Measurements from ENCODE around the gene SMTN. TPM values are rescaled to one million over a fixed set of nuclear protein-coding genes. Genes with fewer than 3 reads are reported as not detected.

SMTN gene
- total RNA-seq, 3 donors from 2014 or later = 13.9 to 54.1 (median 41.6) TPM

GRCh38 chr22:31084811-31085492 is 3.8 kb downstream of the SMTN start:
- intact Hi-C loops (cut with DNase I; ENCODE audit: low total_unique reads) = loop anchor here (2.0 kb wide), 1 partner anchor 138 kb away; no protein-coding TSS in a partner anchor
- TF ChIP-seq POLR2A (IDR thresholded peaks at IDR 0.05) (peak; percentile 26), POLR2AphosphoS5 (IDR thresholded peaks at IDR 0.05) (peak; percentile 58 to 74 (median 67)), CTCF (IDR thresholded peaks at IDR 0.05) (peak; percentile 67 to 87 (median 81))
- Histone ChIP-seq H3K27me3 (no peaks in the 10 kb centered on the region), H3K4me1 (peaks cover 0 to 29% of the 10 kb centered on the region in 2 donors), H3K36me3 (peaks cover 4% of the 10 kb centered on the region), H3K27ac (peak overlapping the region; percentile 94 to 97), H3K4me3 (peak overlapping the region; percentile 58 to 85 (median 69)), H3K9me3 (no peaks in the 10 kb centered on the region)
- DNase-seq (ENCODE audit: low spot score in 2 of 2) = peak; percentile 90 to 91

- DNase-seq (ENCODE audit: low spot score in 2 of 2) = peak in 1 of 2 donors; percentile 79
Measured at GRCh38 chr22:31085493-31085824, 4.3 kb downstream of the SMTN start.

GRCh38 chr22:31085928-31086327 is 4.8 kb downstream of the SMTN start:
- TF ChIP-seq CTCF (IDR thresholded peaks at IDR 0.05) (no peak), POLR2AphosphoS5 (IDR thresholded peaks at IDR 0.05) (no peak), POLR2A (IDR thresholded peaks at IDR 0.05) (no peak)
- H3K4me1 ChIP-seq = peaks cover 0 to 29% of the 10 kb centered on the region in 2 donors
- intact Hi-C loops (cut with DNase I; ENCODE audit: low total_unique reads) = loop anchor here (2.0 kb wide), 1 partner anchor 139 kb away; no protein-coding TSS in a partner anchor

More at GRCh38 chr22:31085493-31085824, 4.3 kb downstream of the SMTN start:
- Histone ChIP-seq H3K27ac (peak overlapping the region; percentile 94 to 97), H3K4me3 (peak overlapping the region; percentile 58 to 85 (median 69)), H3K27me3 (no peaks in the 10 kb centered on the region), H3K36me3 (peaks cover 4% of the 10 kb centered on the region), H3K9me3 (no peaks in the 10 kb centered on the region), H3K4me1 (peaks cover 0 to 29% of the 10 kb centered on the region in 2 donors)
- intact Hi-C loops (cut with DNase I; ENCODE audit: low total_unique reads) = loop anchor here (2.0 kb wide), 1 partner anchor 139 kb away; no protein-coding TSS in a partner anchor
- no peak for TF ChIP-seq CTCF (IDR thresholded peaks at IDR 0.05)
- no peak for TF ChIP-seq POLR2A (IDR thresholded peaks at IDR 0.05)
- no peak for TF ChIP-seq POLR2AphosphoS5 (IDR thresholded peaks at IDR 0.05)

GRCh38 chr22:31086703-31087330 is 5.7 kb downstream of the SMTN start:
- H3K27me3 ChIP-seq = no peaks in the 10 kb centered on the region
- no peaks in the 10 kb centered on the region for H3K9me3 ChIP-seq
- no peak for DNase-seq (ENCODE audit: low spot score in 2 of 2)
- peaks cover 4% of the 10 kb centered on the region for H3K36me3 ChIP-seq
- H3K4me1 ChIP-seq = peaks cover 0 to 27% of the 10 kb centered on the region in 2 donors
- no peak overlapping the region for H3K4me3 ChIP-seq
- intact Hi-C loops (cut with DNase I; ENCODE audit: low total_unique reads) = no loop called here
- H3K27ac ChIP-seq = peak overlapping the region; percentile 94 to 97
- TF ChIP-seq CTCF (IDR thresholded peaks at IDR 0.05) = no peak
- no peak for TF ChIP-seq POLR2A (IDR thresholded peaks at IDR 0.05)
- TF ChIP-seq POLR2AphosphoS5 (IDR thresholded peaks at IDR 0.05) = no peak

More at GRCh38 chr22:31085928-31086327, 4.8 kb downstream of the SMTN start:
- peak overlapping the region; percentile 58 to 85 (median 69) for H3K4me3 ChIP-seq
- peaks cover 4% of the 10 kb centered on the region for H3K36me3 ChIP-seq
- H3K27ac ChIP-seq = peak overlapping the region; percentile 94 to 97
- DNase-seq (ENCODE audit: low spot score in 2 of 2) = no peak
- H3K9me3 ChIP-seq = no peaks in the 10 kb centered on the region
- H3K27me3 ChIP-seq = no peaks in the 10 kb centered on the region

GRCh38 chr22:31087744-31088215 is 6.7 kb downstream of the SMTN start:
- no peaks in the 10 kb centered on the region for H3K9me3 ChIP-seq
- intact Hi-C loops (cut with DNase I; ENCODE audit: low total_unique reads) = no loop called here
- TF ChIP-seq CTCF (IDR thresholded peaks at IDR 0.05) (no peak), POLR2A (IDR thresholded peaks at IDR 0.05) (no peak)
- no peaks in the 10 kb centered on the region for H3K27me3 ChIP-seq
- no peak for DNase-seq (ENCODE audit: low spot score in 2 of 2)
- no peak overlapping the region for H3K4me3 ChIP-seq
- peaks cover 0 to 22% of the 10 kb centered on the region in 2 donors for H3K4me1 ChIP-seq
- H3K27ac ChIP-seq = peak overlapping the region; percentile 94 to 97
- peaks cover 4% of the 10 kb centered on the region for H3K36me3 ChIP-seq

All from breast epithelium (tissue), 4 donors.